Measurements from ENCODE around the gene RAPGEF1.

DNA sequence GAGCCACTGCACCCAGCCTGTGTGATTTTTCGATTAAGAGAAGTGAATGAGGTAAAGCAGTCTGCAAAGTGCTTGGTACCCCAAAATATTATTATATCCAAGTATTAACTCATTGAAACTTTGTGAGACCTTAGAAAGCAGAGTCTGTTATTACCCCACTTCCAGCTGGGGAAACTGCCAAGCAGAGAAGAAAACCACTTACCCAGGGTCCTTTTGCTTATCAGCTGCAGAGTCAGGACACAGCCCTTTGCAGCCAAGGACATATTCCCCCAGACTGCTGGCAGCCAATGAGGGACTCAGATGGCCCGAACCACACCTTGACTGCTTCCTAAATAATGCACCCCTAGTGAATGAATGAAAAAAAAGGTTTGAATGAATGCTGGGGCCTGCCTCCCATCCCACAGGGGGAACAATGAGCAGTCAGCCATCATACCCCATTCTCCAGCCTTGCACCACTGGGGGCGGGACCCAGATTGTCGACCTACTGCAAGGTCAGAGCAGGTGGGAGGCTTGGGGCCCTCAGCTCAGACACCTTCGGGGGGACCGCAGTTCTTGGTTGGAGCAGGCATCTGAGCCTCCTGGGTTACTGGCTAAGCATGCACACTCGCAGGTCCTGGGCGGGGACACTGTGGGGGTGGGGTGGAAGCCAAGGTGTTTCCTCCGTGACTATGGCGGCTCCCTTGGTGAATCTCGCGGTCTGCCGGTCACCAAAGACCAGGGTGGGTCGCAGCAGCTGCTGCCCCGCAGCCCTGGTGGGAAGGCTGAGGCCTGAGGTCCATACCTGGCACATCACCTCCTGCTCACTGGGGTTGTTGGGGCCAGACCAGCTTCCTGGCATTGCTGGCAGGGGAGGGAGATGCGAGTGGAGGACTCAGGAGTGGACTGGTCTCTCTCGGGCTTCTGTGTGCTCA, 164.9 kb downstream of the RAPGEF1 start:
- TF ChIP-seq CTCF (IDR thresholded peaks at IDR 0.05; ENCODE audit: extremely low read depth in 1 of 2, insufficient read depth in 1 of 2, low read depth in 1 of 2, low read length in 2 of 2) (no peak), EZH2 (IDR thresholded peaks at IDR 0.05; ENCODE audit: borderline replicate concordance, low read depth, low read length, severe bottlenecking) (no peak), POLR2AphosphoS5 (IDR thresholded peaks at IDR 0.05; ENCODE audit: insufficient read depth, low read depth, low read length) (no peak), POLR2A (IDR thresholded peaks at IDR 0.05; ENCODE audit: low read depth, low read length) (no peak), JUN (IDR thresholded peaks at IDR 0.05; ENCODE audit: borderline replicate concordance, insufficient read depth, insufficient read length, low read depth) (no peak)
- TF ChIP-seq, protein P1, sequence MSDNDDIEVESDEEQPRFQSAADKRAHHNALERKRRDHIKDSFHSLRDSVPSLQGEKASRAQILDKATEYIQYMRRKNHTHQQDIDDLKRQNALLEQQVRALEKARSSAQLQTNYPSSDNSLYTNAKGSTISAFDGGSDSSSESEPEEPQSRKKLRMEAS (IDR thresholded peaks at IDR 0.05; ENCODE audit: insufficient read depth, insufficient read length) = no peak
